ENCODE results near the gene KCMF1. TPM values are rescaled to one million over a fixed set of nuclear protein-coding genes. Genes with fewer than 3 reads are reported as not detected.

The KCMF1 gene
- polyA plus RNA-seq, 3 donors = 22.5 to 52.9 (median 28.5) TPM

DNA sequence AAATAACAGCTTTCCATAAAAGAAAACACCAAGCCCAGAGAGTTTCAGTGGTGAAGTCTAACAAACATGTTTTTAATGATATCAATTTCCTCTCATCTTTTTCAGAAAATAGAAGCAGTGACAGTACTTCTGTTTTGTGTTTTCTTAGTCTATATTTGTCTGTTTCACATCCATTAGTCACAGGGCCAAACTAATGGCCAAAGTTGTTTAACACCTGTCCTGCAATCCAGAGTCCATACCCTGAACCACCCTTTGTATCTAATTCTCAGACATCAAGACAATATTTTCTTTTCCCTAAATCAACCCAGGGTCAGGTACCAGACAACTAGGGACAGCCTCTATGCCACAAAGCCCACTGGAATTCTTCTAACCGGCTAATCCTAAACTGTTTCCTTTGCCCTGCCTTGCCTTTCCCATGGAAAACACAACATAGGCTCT is 39.6 kb upstream of the KCMF1 start:
- no peaks in the 10 kb centered on the region for H3K36me3 Mint-ChIP-seq
- Histone ChIP-seq H3K27ac (ENCODE audit: low read depth in 1 of 2, low read length in 2 of 2) (no peak overlapping the region), H3K4me1 (ENCODE audit: control insufficient read depth in 1 of 2, insufficient read depth in 2 of 2, low read length in 2 of 2) (peaks cover 5 to 6% of the 10 kb centered on the region in 2 donors), H3K4me3 (replicated peaks in 1 of 3; ENCODE audit: low read depth in 2 of 3, low read length in 3 of 3) (no peak overlapping the region), H3K9me3 (replicated peaks in 1 of 2; ENCODE audit: control insufficient read depth in 1 of 2, insufficient read depth in 1 of 2, low read length in 2 of 2) (no peaks in the 10 kb centered on the region), H3K4me2 (replicated peaks; ENCODE audit: extremely low read depth, low read length, poor library complexity, severe bottlenecking) (no peak overlapping the region), H2AFZ (ENCODE audit: insufficient read depth, low read depth, low read length, poor library complexity, severe bottlenecking) (no peak overlapping the region), H3K9ac (ENCODE audit: insufficient read depth, low read length, poor library complexity, severe bottlenecking) (no peak overlapping the region), H3K79me2 (ENCODE audit: insufficient read depth, low read length) (no peaks in the 10 kb centered on the region), H3K36me3 (replicated peaks in 1 of 2; ENCODE audit: control insufficient read depth in 1 of 2, insufficient read depth in 2 of 2, low read length in 2 of 2) (no peaks in the 10 kb centered on the region), H4K20me1 (ENCODE audit: insufficient read depth, low read length) (no peaks in the 10 kb centered on the region), H3K27me3 (ENCODE audit: control insufficient read depth in 2 of 2, insufficient read depth in 2 of 2, low read length in 2 of 2) (no peaks in the 10 kb centered on the region)
- H3K27me3 Mint-ChIP-seq (ENCODE audit: low read depth in 3 of 3) = peaks cover 5 to 7% (median 7%) of the 10 kb centered on the region in 3 donors
- H3K4me1 Mint-ChIP-seq = peaks cover 7% of the 10 kb centered on the region
- H3K9me3 Mint-ChIP-seq = no peaks in the 10 kb centered on the region
- intact Hi-C loops (cut with micrococcal nuclease) = no loop called here
- 100% methylated on average over 1 of the region's 1 CpG for WGBS (ENCODE audit: insufficient coverage)
- H3K4me3 Mint-ChIP-seq = no peak overlapping the region
- no peak for DNase-seq
- H3K27ac Mint-ChIP-seq = peak overlapping the region in 1 of 7 donors; percentile 37
- TF ChIP-seq CTCF (IDR thresholded peaks at IDR 0.05) = no peak

- no peak overlapping the region for H2AFZ ChIP-seq (ENCODE audit: insufficient read depth, low read depth, low read length, poor library complexity, severe bottlenecking)
- 100% methylated on average over 1 of the region's 5 CpGs for whole genome bisulfite sequencing (ENCODE audit: insufficient coverage)
- TF ChIP-seq CTCF (IDR thresholded peaks at IDR 0.05) = no peak
- intact Hi-C loops (cut with micrococcal nuclease) = loop anchor here in 1 of 2 donors (5.0 kb wide), 1 partner anchor 39 kb away; no protein-coding TSS in a partner anchor
- no peak overlapping the region for H3K4me3 ChIP-seq (replicated peaks in 1 of 3; ENCODE audit: low read depth in 2 of 3, low read length in 3 of 3)
- no peak overlapping the region for H3K4me2 ChIP-seq (replicated peaks; ENCODE audit: extremely low read depth, low read length, poor library complexity, severe bottlenecking)
- Mint-ChIP-seq H3K36me3 (no peaks in the 10 kb centered on the region), H3K9me3 (peaks cover 0 to 3% (median 0%) of the 10 kb centered on the region in 7 donors), H3K27me3 (ENCODE audit: low read depth in 3 of 3) (peaks cover 0 to 5% (median 2%) of the 10 kb centered on the region in 3 donors), H3K27ac (peak overlapping the region in 5 of 7 donors; percentile 84 to 95 (median 93)), H3K4me1 (peaks cover 41% of the 10 kb centered on the region), H3K4me3 (no peak overlapping the region)
- peak in 2 of 3 donors; percentile 24 to 38 for DNase-seq
- H3K36me3 ChIP-seq (replicated peaks in 1 of 2; ENCODE audit: control insufficient read depth in 1 of 2, insufficient read depth in 2 of 2, low read length in 2 of 2) = no peaks in the 10 kb centered on the region
- no peaks in the 10 kb centered on the region for H4K20me1 ChIP-seq (ENCODE audit: insufficient read depth, low read length)
- no peaks in the 10 kb centered on the region for H3K79me2 ChIP-seq (ENCODE audit: insufficient read depth, low read length)
- no peak overlapping the region for H3K9ac ChIP-seq (ENCODE audit: insufficient read depth, low read length, poor library complexity, severe bottlenecking)
- H3K4me1 ChIP-seq (ENCODE audit: control insufficient read depth in 1 of 2, insufficient read depth in 2 of 2, low read length in 2 of 2) = peaks cover 37 to 51% of the 10 kb centered on the region in 2 donors
- peak overlapping the region in 1 of 2 donors; percentile 84 for H3K27ac ChIP-seq (ENCODE audit: low read depth in 1 of 2, low read length in 2 of 2)
- H3K9me3 ChIP-seq (replicated peaks in 1 of 2; ENCODE audit: control insufficient read depth in 1 of 2, insufficient read depth in 1 of 2, low read length in 2 of 2) = no peaks in the 10 kb centered on the region
- H3K27me3 ChIP-seq (ENCODE audit: control insufficient read depth in 2 of 2, insufficient read depth in 2 of 2, low read length in 2 of 2) = no peaks in the 10 kb centered on the region
Observed at GRCh38 chr2:84938194-84938879, 32.6 kb upstream of the KCMF1 start.
